Measurements from ENCODE around the gene ILF3. TPM values are rescaled to one million over a fixed set of nuclear protein-coding genes. Genes with fewer than 3 reads are reported as not detected.

ILF3 gene
- total RNA-seq, 2 donors from 2014 or later: 298 to 579 TPM

GRCh38 chr19:10707440-10707839, 53.3 kb downstream of the ILF3 start:
- H3K36me3 Mint-ChIP-seq: no peaks in the 10 kb centered on the region

GRCh38 chr19:10708291-10708690, 54.1 kb downstream of the ILF3 start:
- DNase-seq (ENCODE audit: low spot score): no peak
- H3K27me3 Mint-ChIP-seq: no peaks in the 10 kb centered on the region
- H3K27ac Mint-ChIP-seq: no peak overlapping the region
- no peak for ATAC-seq
- no peaks in the 10 kb centered on the region for H3K36me3 Mint-ChIP-seq
- H3K9me3 Mint-ChIP-seq: no peaks in the 10 kb centered on the region
- no peak overlapping the region for H3K4me3 Mint-ChIP-seq
- no peaks in the 10 kb centered on the region for H3K4me1 Mint-ChIP-seq (ENCODE audit: low read depth in 2 of 2)

More at GRCh38 chr19:10707440-10707839, 53.3 kb downstream of the ILF3 start:
- no peak for DNase-seq (ENCODE audit: low spot score)
- Mint-ChIP-seq H3K9me3 (no peaks in the 10 kb centered on the region), H3K27ac (no peak overlapping the region), H3K27me3 (no peaks in the 10 kb centered on the region), H3K4me1 (ENCODE audit: low read depth in 2 of 2) (no peaks in the 10 kb centered on the region), H3K4me3 (no peak overlapping the region)
- no peak for ATAC-seq

- ATAC-seq: no peak
Measured at GRCh38 chr19:10712045-10712444, 57.9 kb downstream of the ILF3 start.

DNA sequence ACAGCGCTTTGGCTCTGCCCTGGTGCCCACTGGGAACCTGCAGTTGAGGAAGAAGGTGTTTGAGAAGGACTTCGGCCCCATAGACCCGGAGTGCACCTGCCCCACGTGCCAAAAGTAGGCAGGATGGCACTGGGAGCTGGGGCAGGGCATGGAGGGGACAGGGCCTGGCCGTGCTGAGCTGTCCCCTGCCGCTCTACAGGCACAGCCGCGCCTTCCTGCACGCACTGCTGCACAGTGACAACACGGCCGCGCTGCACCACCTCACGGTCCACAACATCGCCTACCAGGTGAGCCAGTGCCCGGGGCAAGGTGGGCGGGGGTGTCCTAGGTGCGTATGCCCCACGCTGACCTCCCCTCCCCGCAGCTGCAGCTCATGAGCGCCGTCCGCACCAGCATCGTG, 58.6 kb downstream of the ILF3 start:
- H3K9me3 Mint-ChIP-seq: no peaks in the 10 kb centered on the region
- no peaks in the 10 kb centered on the region for H3K36me3 Mint-ChIP-seq
- H3K27ac Mint-ChIP-seq: no peak overlapping the region
- DNase-seq (ENCODE audit: low spot score): no peak
- no peak for ATAC-seq
- no peaks in the 10 kb centered on the region for H3K27me3 Mint-ChIP-seq
- H3K4me1 Mint-ChIP-seq (ENCODE audit: low read depth in 2 of 2): peaks cover 6% of the 10 kb centered on the region in 2 donors
- no peak overlapping the region for H3K4me3 Mint-ChIP-seq

More at GRCh38 chr19:10712045-10712444, 57.9 kb downstream of the ILF3 start:
- Mint-ChIP-seq H3K36me3 (no peaks in the 10 kb centered on the region), H3K4me1 (ENCODE audit: low read depth in 2 of 2) (peaks cover 3 to 4% of the 10 kb centered on the region in 2 donors), H3K27ac (no peak overlapping the region), H3K27me3 (no peaks in the 10 kb centered on the region), H3K4me3 (no peak overlapping the region), H3K9me3 (no peaks in the 10 kb centered on the region)
- no peak for DNase-seq (ENCODE audit: low spot score)

GRCh38 chr19:10713317-10713716, 59.2 kb downstream of the ILF3 start:
- DNase-seq (ENCODE audit: low spot score): no peak
- Mint-ChIP-seq H3K9me3 (no peaks in the 10 kb centered on the region), H3K4me3 (no peak overlapping the region), H3K27me3 (no peaks in the 10 kb centered on the region), H3K27ac (no peak overlapping the region), H3K36me3 (no peaks in the 10 kb centered on the region), H3K4me1 (ENCODE audit: low read depth in 2 of 2) (peaks cover 6% of the 10 kb centered on the region in 2 donors)
- no peak for ATAC-seq

GRCh38 chr19:10717054-10717355, 62.9 kb downstream of the ILF3 start:
- Mint-ChIP-seq H3K27ac (peak overlapping the region; percentile 70 to 90), H3K4me3 (peak overlapping the region; percentile 81), H3K36me3 (peaks cover 4% of the 10 kb centered on the region), H3K9me3 (no peaks in the 10 kb centered on the region), H3K27me3 (no peaks in the 10 kb centered on the region), H3K4me1 (ENCODE audit: low read depth in 2 of 2) (peaks cover 23 to 27% of the 10 kb centered on the region in 2 donors)
- DNase-seq (ENCODE audit: low spot score): peak; percentile 28
- no peak for ATAC-seq

DNA sequence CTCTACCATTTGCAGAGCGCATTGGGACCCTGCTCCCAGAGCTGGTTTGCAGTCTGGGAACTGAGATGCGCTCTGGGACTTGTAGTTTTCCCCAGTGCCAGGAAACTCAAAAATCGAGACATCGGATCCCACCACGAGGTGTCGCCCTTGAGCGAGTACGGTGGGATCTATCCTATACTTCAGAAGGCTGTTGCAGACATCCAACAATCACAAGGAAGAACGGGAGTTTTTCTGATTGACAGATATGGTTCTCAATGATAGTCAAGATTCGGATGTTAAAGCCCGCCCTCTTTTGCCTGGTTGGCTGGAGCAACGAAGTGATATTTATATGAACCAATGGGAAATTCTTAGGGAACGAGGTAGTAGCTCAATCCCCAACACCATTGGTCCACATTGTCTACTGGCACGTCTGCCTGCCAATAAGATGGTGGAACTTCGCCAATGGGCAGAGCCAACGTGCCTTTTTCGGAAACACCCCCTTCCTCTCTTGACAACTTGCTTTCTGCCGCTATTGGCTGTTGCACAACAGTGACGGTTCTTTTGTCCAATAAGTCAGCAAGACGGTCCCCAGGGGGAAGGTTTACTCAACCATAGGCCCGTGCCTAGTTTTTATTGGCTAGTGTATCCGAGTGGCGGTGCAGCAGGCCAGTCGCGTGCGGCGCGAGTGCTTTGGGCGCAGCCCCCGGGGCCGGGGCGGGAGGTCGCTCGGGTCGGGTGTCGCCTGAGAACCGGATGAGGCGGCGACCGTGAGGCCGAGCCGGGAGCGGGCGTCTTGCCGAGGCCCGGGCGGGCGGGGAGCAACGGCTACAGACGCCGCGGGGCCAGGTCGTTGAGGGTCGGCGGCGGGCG, 63.4 kb downstream of the ILF3 start, which contains the start of gene DNM2:
DNM2 (plus strand) TSS at position 724 of the 849 bp plus-strand sequence. CDS start 164 bp downstream, outside the sequence.
- peak; percentile 100 for DNase-seq (ENCODE audit: low spot score)
- no peaks in the 10 kb centered on the region for H3K9me3 Mint-ChIP-seq
- H3K36me3 Mint-ChIP-seq: peaks cover 4% of the 10 kb centered on the region
- H3K4me3 Mint-ChIP-seq: peak within 1 kb of the TSS; percentile 100
- peak within 1 kb of the TSS; percentile 84 to 91 for H3K27ac Mint-ChIP-seq
- no peaks in the 10 kb centered on the region for H3K27me3 Mint-ChIP-seq
- H3K4me1 Mint-ChIP-seq (ENCODE audit: low read depth in 2 of 2): peaks cover 23 to 27% of the 10 kb centered on the region in 2 donors
- ATAC-seq: peak; percentile 94 to 95

DNA sequence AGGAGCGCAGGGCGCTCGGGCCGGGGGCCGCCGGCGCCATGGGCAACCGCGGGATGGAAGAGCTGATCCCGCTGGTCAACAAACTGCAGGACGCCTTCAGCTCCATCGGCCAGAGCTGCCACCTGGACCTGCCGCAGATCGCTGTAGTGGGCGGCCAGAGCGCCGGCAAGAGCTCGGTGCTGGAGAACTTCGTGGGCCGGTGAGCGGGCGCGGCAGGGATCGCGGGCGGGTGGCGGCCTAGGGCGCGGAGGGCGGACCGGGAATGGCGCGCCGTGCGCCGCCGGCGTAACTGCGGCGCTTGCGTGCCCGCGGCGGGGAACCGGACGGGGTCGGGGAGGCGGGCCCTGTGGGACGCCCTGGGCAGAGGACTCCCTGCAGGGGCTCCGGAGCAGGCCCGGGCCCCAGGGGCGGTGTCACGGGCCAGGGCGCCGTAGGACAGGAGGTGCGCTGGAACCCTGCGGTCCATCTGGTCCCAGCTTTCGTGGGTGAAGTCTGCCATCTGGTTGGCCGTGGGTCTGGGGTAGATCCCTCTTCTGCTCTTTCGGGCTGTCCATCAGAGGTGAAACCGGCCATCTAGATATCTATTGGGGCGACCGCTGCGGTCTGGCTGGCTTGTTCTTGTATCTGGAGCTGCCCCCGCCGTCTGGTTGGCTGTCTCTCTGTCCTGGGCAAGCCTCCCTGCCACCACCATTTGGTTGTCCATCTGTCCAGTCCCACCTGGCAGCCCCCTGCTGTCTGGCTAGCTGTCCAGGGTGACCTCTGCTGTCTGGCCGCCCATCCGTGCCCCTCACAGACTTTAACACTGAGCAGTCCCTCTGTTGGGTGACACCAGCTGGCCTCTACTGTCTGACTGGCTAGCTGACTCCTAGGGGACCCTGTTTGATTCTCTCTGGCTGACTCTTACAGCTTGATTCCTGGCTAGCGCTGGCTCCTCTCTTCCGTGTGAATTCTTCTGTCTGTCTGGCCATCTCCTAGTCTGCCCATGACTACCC, 64.4 kb downstream of the ILF3 start:
- peak; percentile 4 to 50 for ATAC-seq
- peak overlapping the region; percentile 84 to 91 for H3K27ac Mint-ChIP-seq
- DNase-seq (ENCODE audit: low spot score): peak; percentile 78
- H3K36me3 Mint-ChIP-seq: peaks cover 4% of the 10 kb centered on the region
- no peaks in the 10 kb centered on the region for H3K27me3 Mint-ChIP-seq
- H3K4me1 Mint-ChIP-seq (ENCODE audit: low read depth in 2 of 2): peaks cover 27 to 29% of the 10 kb centered on the region in 2 donors
- no peaks in the 10 kb centered on the region for H3K9me3 Mint-ChIP-seq
- H3K4me3 Mint-ChIP-seq: peak overlapping the region; percentile 100

DNA sequence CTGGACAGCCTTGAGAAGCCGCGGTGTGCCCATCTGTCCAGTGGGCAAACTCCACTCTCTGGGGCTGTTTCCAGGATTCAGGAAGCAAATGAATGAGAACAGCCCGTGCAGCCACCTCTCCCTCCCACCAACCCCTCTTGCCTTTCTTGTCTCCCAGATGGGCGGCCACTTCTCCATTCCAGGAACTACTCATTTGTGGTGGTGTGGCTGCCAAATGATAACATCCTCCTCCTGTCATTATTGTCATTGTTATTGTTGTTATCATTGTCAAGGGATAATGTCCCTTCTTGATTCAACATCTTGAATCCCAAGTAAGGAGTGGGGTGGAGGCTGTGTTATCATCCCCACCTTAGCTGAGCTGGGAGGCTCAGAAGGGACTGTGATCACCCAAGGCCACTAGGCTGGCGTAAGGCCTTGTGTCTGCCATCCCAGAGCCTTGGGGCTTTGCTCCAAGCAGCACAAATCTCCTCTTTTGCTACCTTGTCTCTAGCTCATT, 65.4 kb downstream of the ILF3 start:
- Mint-ChIP-seq H3K4me1 (ENCODE audit: low read depth in 2 of 2) (peaks cover 36 to 38% of the 10 kb centered on the region in 2 donors), H3K27ac (peak overlapping the region; percentile 84 to 91), H3K4me3 (peak overlapping the region; percentile 100), H3K36me3 (peaks cover 4% of the 10 kb centered on the region), H3K9me3 (no peaks in the 10 kb centered on the region), H3K27me3 (no peaks in the 10 kb centered on the region)
- ATAC-seq (no peak), DNase-seq (ENCODE audit: low spot score) (peak; percentile 37)

DNA sequence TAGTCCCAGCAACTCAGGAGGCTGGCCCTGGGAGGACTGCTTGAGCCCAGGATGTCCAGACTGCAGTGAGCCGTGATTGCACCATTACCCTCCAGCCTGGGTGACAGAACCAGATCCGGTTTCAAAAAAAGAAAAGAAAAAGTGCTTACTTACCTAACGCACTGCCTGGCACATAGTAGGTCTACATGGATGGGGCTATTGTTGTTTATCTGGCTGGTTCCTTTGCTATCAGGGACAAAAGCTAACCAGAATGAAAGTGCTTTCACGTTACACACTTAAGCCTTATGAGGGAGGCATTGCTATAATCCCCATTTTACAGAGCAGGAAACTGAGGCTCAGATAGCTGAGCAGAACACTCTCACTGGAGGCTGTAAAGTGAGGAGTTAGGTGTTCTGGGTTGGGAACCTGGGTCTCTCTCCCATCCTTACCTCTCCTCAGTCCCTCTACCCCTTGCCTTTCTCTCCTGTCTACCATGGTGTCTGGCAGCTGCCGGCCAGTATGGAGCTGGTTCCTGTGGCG, 66.5 kb downstream of the ILF3 start:
- DNase-seq (ENCODE audit: low spot score) (no peak), ATAC-seq (no peak)
- Mint-ChIP-seq H3K4me1 (ENCODE audit: low read depth in 2 of 2) (peaks cover 36 to 42% of the 10 kb centered on the region in 2 donors), H3K36me3 (peaks cover 4% of the 10 kb centered on the region), H3K27ac (peak overlapping the region in 1 of 2 donors; percentile 91), H3K4me3 (no peak overlapping the region), H3K27me3 (no peaks in the 10 kb centered on the region), H3K9me3 (no peaks in the 10 kb centered on the region)

GRCh38 chr19:10723591-10723990, 69.4 kb downstream of the ILF3 start:
- H3K36me3 Mint-ChIP-seq: peaks cover 9% of the 10 kb centered on the region
- H3K27me3 Mint-ChIP-seq: no peaks in the 10 kb centered on the region
- no peak for ATAC-seq
- peaks cover 49 to 55% of the 10 kb centered on the region in 2 donors for H3K4me1 Mint-ChIP-seq (ENCODE audit: low read depth in 2 of 2)
- DNase-seq (ENCODE audit: low spot score): no peak
- H3K27ac Mint-ChIP-seq: no peak overlapping the region
- no peaks in the 10 kb centered on the region for H3K9me3 Mint-ChIP-seq
- H3K4me3 Mint-ChIP-seq: no peak overlapping the region

DNA sequence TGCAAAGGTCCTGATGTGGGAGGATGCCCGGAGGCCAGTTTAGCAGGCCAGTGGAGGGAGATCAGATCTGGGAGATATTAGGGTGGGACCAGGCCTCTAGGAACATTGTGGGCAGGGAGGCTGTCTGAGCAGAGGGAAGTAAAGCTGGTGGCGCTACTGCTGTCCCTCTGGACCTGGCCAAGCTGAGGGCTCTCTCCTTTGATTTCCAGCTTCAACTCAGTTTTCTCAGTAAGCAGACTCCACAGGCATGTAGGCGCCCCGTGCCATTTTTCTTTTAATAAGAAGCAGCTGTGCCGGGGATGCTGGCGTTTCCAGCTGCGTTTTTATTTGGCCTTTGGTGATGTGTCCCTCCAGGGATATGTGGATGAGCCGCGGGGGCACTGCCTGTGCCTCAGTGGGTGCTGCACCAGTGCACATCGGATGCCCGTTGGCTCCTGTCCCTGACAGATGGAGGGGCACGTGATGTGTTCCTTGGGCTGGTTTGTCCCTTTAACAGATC, 70.5 kb downstream of the ILF3 start:
- Mint-ChIP-seq H3K4me3 (no peak overlapping the region), H3K4me1 (ENCODE audit: low read depth in 2 of 2) (peaks cover 50 to 52% of the 10 kb centered on the region in 2 donors), H3K9me3 (no peaks in the 10 kb centered on the region), H3K36me3 (peaks cover 5% of the 10 kb centered on the region), H3K27ac (no peak overlapping the region), H3K27me3 (no peaks in the 10 kb centered on the region)
- DNase-seq (ENCODE audit: low spot score): peak; percentile 44
- no peak for ATAC-seq

- ATAC-seq: no peak
- Mint-ChIP-seq H3K4me1 (ENCODE audit: low read depth in 2 of 2) (peaks cover 46 to 52% of the 10 kb centered on the region in 2 donors), H3K9me3 (no peaks in the 10 kb centered on the region)
Measured at GRCh38 chr19:10725415-10725814, 71.3 kb downstream of the ILF3 start.

More at GRCh38 chr19:10725415-10725814, 71.3 kb downstream of the ILF3 start:
- H3K4me3 Mint-ChIP-seq: no peak overlapping the region
- no peaks in the 10 kb centered on the region for H3K27me3 Mint-ChIP-seq
- peaks cover 5% of the 10 kb centered on the region for H3K36me3 Mint-ChIP-seq
- no peak for DNase-seq (ENCODE audit: low spot score)
- H3K27ac Mint-ChIP-seq: no peak overlapping the region
